Mucosa of rectum (tissue), 2 donors: ENCODE measurements around the gene ZNF692.

Experiments used
- H3K27ac ChIP-seq, 2 donors: one replicate each; pipeline ENCODE4 v1.7.0; 2013; ENCODE audit warnings: inconsistent platforms in 2 of 2, low read depth in 2 of 2, low read length in 2 of 2
- H3K27me3 ChIP-seq, 2 donors: one replicate each; pipeline ENCODE4 v1.7.0; 2013; ENCODE audit warnings: low read length in 2 of 2; ENCODE audit not compliant: control insufficient read depth in 2 of 2, insufficient read depth in 2 of 2
- H3K36me3 ChIP-seq, 2 donors: one replicate each; pipeline ENCODE4 v1.7.0; 2013; ENCODE audit warnings: low read length in 2 of 2; ENCODE audit not compliant: control insufficient read depth in 2 of 2, insufficient read depth in 2 of 2
- H3K4me1 ChIP-seq, 2 donors: one replicate each; pipeline ENCODE4 v1.7.0; 2013; ENCODE audit warnings: low read length in 2 of 2, mild to moderate bottlenecking in 1 of 2; ENCODE audit not compliant: control insufficient read depth in 2 of 2, insufficient read depth in 2 of 2
- H3K4me3 ChIP-seq, 2 donors: one replicate each; pipeline ENCODE4 v1.7.0; 2013; ENCODE audit warnings: low read length in 2 of 2
- H3K9ac ChIP-seq, 2 donors: one replicate each; pipeline ENCODE4 v1.7.0; 2013; ENCODE audit warnings: low read length in 2 of 2, low read depth in 1 of 2, mild to moderate bottlenecking in 1 of 2
- H3K9me3 ChIP-seq, 2 donors: one replicate each; pipeline ENCODE4 v1.7.0; 2013; ENCODE audit warnings: low read length in 2 of 2; ENCODE audit not compliant: control insufficient read depth in 2 of 2
- donor health status: healthy.
- donor health status: Normal muscosa, but diverticular disease.

ZNF692 gene

DNA sequence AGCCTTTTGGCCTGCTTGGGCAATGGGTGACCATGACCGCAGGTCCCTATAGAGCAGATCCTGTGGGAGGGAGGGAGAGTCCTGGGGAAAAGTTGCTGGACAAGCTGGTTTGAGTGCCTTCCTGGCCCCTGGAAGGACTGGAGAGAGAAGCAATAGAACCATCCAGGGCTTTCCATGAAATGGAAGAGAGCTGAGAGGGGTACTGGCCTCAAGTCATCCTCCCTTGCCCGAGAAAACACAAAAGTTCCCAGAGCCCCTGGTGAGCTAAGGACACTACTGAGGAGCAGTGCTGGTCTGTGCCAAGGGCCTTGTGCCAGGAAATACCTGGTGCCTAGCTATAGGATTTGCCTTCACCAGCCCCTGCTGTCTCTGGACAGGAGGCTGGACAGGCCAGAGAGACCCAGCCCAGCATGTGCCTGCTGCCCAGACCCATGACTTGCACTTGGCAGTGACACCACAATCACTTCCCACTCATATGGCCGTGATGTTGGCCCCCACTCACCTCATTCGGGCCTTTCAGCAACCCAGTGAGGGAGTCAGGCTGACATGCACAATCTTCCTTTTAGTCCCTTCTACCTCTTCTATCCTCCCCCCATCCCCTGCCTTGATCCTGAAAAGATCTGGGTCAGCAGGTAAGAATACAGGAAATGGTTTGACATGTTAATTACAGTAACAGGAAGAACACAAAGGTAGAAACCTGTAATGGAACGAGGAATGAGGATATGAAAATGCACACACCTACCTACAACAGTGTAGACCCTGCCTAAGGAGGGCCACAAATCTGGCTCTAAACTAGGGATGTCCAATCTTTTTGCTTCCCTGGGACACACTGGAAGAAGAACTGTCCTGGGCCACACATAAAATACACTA lies 40.1 kb downstream of the ZNF692 start:
- Histone ChIP-seq H3K4me1 (peaks cover 0 to 13% of the 10 kb centered on the region in 2 donors), H3K9ac (no peak overlapping the region), H3K27me3 (no peaks in the 10 kb centered on the region), H3K9me3 (no peaks in the 10 kb centered on the region), H3K4me3 (no peak overlapping the region), H3K27ac (no peak overlapping the region), H3K36me3 (peaks cover 44 to 58% of the 10 kb centered on the region in 2 donors)

DNA sequence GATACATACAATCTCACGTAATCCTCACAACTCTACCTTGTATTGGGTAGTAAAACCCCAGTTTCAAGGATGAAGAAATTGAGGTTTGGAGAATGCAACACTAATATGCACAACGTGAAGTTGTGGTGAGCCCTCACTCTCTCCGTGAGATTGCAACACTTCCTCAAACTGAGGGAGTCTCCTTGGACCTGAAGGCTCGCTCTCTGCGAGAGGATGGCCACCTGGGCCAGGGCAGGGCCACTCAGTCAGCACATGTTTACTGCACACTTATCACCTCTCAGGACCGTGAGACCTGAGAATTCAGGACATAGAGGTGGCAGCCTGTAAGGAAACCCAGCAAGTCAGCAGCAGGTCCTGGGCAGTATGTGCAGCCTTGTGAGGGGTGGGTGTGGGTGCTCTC lies 41.8 kb downstream of the ZNF692 start:
- H3K36me3 ChIP-seq: peaks cover 54 to 66% of the 10 kb centered on the region in 2 donors
- H3K4me1 ChIP-seq: peaks cover 0 to under 1% of the 10 kb centered on the region in 2 donors
- H3K27ac ChIP-seq: no peak overlapping the region

DNA sequence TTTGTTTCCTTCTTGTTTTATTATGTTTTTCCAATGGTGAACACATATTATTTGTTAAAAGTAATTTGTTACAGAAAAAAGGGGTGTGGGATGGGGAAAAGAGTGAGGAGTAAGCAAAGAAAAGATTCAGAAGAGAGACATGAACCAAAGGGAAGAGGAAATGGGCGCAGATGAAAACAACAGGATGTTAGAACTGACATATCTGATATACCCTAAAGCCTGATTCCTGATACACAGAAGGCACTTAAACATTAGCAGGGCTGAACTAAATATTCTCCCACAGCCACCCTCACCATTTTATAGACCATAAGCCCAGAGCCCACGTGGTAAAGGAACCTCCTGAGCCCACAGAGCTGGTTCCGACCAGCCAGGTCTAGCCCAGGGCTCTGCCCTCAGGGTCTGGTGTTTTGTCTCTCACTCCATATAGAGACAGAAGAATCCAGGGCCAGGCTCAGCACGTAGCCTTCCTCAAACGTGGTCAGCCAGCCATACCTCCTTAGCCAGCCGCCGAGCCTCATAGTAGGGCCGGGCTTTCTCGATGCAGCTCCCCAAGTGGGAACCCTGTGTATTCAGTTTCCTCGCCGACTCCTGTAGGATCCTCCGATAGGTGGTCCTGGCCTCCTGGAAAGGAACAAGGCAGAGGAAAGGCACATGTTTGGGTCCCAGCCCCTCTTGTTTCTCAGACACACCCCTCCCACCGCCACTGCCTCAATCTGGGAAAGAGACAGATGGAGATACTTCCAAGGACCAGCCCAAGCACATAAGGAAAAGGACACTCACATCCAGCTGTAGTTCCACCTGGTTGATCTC lies 42.6 kb downstream of the ZNF692 start:
- Histone ChIP-seq H3K36me3 (peaks cover 59 to 67% of the 10 kb centered on the region in 2 donors), H3K4me1 (no peaks in the 10 kb centered on the region)

More for the DNA sequence above, 41.8 kb downstream of the ZNF692 start:
- no peaks in the 10 kb centered on the region for H3K27me3 ChIP-seq
- H3K9me3 ChIP-seq: no peaks in the 10 kb centered on the region
- H3K9ac ChIP-seq: no peak overlapping the region
- H3K4me3 ChIP-seq: no peak overlapping the region

GRCh38 chr1:248815407-248816034 lies 43.4 kb downstream of the ZNF692 start:
- Histone ChIP-seq H3K4me3 (no peak overlapping the region), H3K36me3 (peaks cover 59 to 65% of the 10 kb centered on the region in 2 donors), H3K27ac (no peak overlapping the region), H3K9me3 (no peaks in the 10 kb centered on the region), H3K4me1 (peaks cover 0 to 1% of the 10 kb centered on the region in 2 donors), H3K9ac (no peak overlapping the region), H3K27me3 (no peaks in the 10 kb centered on the region)

More for the DNA sequence above, 42.6 kb downstream of the ZNF692 start:
- Histone ChIP-seq H3K9me3 (no peaks in the 10 kb centered on the region), H3K27ac (no peak overlapping the region), H3K27me3 (no peaks in the 10 kb centered on the region), H3K4me3 (no peak overlapping the region), H3K9ac (no peak overlapping the region)

- Histone ChIP-seq H3K9me3 (no peaks in the 10 kb centered on the region), H3K27ac (no peak overlapping the region), H3K36me3 (peaks cover 54 to 59% of the 10 kb centered on the region in 2 donors), H3K4me1 (peaks cover 0 to 2% of the 10 kb centered on the region in 2 donors), H3K27me3 (no peaks in the 10 kb centered on the region), H3K4me3 (no peak overlapping the region), H3K9ac (no peak overlapping the region)
These were observed 44.5 kb downstream of the ZNF692 start for GRCh38 chr1:248814351-248814750.

- H3K4me1 ChIP-seq: peaks cover 0 to 2% of the 10 kb centered on the region in 2 donors
- no peaks in the 10 kb centered on the region for H3K27me3 ChIP-seq
- no peak overlapping the region for H3K27ac ChIP-seq
- no peak overlapping the region for H3K9ac ChIP-seq
- peaks cover 49 to 55% of the 10 kb centered on the region in 2 donors for H3K36me3 ChIP-seq
- H3K9me3 ChIP-seq: no peaks in the 10 kb centered on the region
- H3K4me3 ChIP-seq: no peak overlapping the region
These were observed 45.3 kb downstream of the ZNF692 start for GRCh38 chr1:248813546-248813945.

DNA sequence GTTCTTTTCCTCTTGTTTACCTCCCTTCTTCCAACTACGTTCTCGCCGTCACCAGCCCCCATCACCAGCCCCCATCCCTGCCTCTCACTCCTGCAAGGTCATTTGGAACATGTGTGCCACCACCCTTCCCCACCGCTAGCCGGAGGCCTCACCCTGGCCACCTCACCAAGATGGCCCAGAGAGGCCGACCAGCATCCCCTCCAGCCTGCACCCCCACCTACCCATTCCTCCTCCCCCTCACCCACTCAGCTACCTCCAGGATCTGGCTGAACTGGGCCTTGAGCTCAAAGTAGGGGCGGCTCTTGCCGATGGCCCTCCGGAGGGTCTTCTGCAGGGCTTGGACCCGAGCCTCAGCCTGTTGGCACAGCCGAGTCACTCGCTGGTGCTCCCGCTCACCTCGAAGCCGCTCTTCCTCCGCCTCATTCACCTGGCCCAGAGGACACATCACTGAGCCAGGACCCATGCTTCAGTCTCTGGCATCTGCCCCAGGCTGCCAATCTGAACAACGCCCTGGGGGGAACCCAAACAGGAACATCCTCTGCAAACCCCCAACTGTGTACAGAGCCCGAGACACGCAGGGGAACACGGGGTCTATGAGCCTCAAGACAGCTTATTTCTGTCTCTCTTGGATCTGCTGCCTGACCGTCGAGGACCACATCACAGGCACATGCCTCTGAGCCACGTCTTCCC lies 46.0 kb downstream of the ZNF692 start:
- H3K9ac ChIP-seq: no peak overlapping the region
- H3K27ac ChIP-seq: no peak overlapping the region
- no peak overlapping the region for H3K4me3 ChIP-seq
- H3K36me3 ChIP-seq: peaks cover 49 to 55% of the 10 kb centered on the region in 2 donors
- no peaks in the 10 kb centered on the region for H3K9me3 ChIP-seq
- H3K4me1 ChIP-seq: peaks cover 0 to 2% of the 10 kb centered on the region in 2 donors
- no peaks in the 10 kb centered on the region for H3K27me3 ChIP-seq

DNA sequence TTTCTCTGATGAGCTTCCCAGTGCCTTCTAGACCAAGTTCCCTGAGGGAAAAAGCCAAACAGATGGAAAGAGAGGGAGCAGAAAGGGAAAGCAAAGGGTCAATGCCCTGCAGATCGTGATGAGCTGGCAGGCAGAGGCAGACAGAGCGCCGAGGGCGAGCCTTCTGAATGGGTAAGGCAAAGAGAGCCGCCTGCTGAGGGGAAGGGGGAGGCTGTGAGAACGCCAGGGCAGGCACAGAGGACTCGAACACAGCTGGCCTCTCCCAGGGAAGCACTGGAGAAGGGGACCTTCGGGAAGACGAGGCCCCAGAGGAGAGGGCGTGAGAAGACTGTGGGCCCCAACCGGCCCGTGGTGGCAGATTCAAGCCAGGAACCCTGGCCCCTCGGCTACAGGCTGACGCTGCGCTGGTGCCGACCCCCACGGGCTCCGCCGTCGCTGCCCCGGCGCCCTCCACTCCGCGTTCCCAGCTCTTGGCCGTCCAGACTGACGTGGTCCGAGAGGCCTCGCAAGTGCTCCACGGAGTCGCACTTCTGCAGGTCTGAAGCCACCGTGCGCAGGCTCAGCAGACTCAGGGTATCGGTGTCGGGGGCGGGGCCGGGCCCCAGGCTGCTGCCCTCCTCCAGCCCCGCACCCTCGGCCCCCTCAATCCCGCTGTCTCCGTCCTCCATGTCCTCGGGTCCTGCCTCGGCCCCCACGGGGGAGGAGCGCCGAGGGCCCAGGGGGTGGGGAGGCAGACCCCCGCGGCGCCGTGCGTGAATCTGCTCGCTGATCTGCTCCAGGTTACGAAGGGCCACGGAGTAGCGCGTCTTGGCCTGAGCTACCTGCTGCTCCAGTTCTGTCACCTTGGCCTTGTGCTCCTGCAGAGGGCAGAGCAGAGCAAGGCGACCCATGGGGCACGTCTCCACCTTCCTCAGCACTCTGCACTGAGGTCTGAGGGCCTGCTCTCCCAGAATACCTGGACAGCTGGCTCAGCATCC lies 47.1 kb downstream of the ZNF692 start:
- Histone ChIP-seq H3K4me3 (no peak overlapping the region), H3K27me3 (no peaks in the 10 kb centered on the region), H3K36me3 (peaks cover 43 to 51% of the 10 kb centered on the region in 2 donors), H3K9me3 (no peaks in the 10 kb centered on the region), H3K9ac (no peak overlapping the region), H3K27ac (no peak overlapping the region), H3K4me1 (peaks cover 6% of the 10 kb centered on the region in 2 donors)
